Ascending aorta (tissue), 2 donors: ENCODE measurements around the gene TOP2A. TPM values are rescaled to one million over a fixed set of nuclear protein-coding genes. Genes with fewer than 3 reads are reported as not detected.
"Not testable (repeated sequence)": the region's sequence is repeated elsewhere in the genome, so short reads cannot be mapped to it uniquely, and the experiment has no call there.

Source experiments
- DNase-seq, 2 donors: peaks; one replicate each; pipeline ENCODE4 v3.0.0-alpha.2; 2019; ENCODE audit warnings: low spot score in 2 of 2
- H3K27ac ChIP-seq, 2 donors: fragments of 200-600 bp; sonication (generic); one replicate each; pipeline ENCODE4 v1.5.1; 2016 to 2017; ENCODE audit warnings: mild to moderate bottlenecking in 1 of 2
- H3K27me3 ChIP-seq: fragments of 200-600 bp; sonication (generic); one replicate; pipeline ENCODE4 v1.5.1; 2017
- H3K36me3 ChIP-seq, 2 donors: fragments of 200-600 bp; sonication (generic); one replicate each; pipeline ENCODE4 v1.5.1; 2016
- H3K4me1 ChIP-seq, 2 donors: fragments of 200-600 bp; sonication (generic); one replicate each; pipeline ENCODE4 v1.5.1; 2016 to 2017; ENCODE audit warnings: mild to moderate bottlenecking in 1 of 2
- H3K4me3 ChIP-seq, 2 donors: fragments of 200-600 bp; sonication (generic); one replicate each; pipeline ENCODE4 v1.5.1; 2016 to 2017; ENCODE audit warnings: mild to moderate bottlenecking in 1 of 2
- H3K9me3 ChIP-seq, 2 donors: fragments of 200-600 bp; sonication (generic); one replicate each; pipeline ENCODE4 v1.5.1; 2016
- intact Hi-C: fragments of 100-400 bp; cut with DNase I; formaldehyde crosslinking; loops from one replicate; pipeline ENCODE4 v1.15.1; 2023
- total RNA-seq: library from RNA; depleted of rRNA; stranded (reverse); fragments of >200 nt; gene quantifications from one replicate; pipeline ENCODE4 v1.1.0, GENCODE V29; 2016
- TF ChIP-seq, protein P1 (sequence below), 3 experiments: fragments of 200-600 bp in 2 of 3; fragments of 450-650 bp in 1 of 3; sonication (generic) in 2 of 3; IDR thresholded peaks; one replicate each; pipeline ENCODE4 v1.5.1; 2016 to 2019; ENCODE audit warnings: antibody characterized with exemption in 3 of 3, mild to moderate bottlenecking in 1 of 3, moderate library complexity in 1 of 3

The TOP2A gene
- total RNA-seq, 1 donor from 2014 or later = 0.11 TPM

DNA sequence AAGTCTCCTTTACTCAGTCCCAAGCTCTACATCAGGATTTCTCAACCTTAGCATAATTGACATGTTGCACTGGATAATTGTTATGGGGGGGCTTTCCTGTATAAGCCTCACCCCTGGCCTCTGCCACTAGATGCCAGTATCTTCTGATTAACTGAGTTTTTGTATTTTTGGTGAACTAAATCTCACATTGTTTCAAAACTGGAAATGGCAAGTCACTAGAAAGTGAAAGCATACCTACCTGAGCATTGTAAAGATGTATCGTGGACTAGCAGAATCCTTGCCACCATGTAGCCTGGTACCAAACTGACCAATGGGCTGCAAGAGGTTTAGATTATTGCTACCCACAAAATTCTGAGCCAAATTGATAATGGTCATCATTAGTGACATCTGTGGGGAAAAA, 15.0 kb downstream of the TOP2A start:
- no peaks in the 10 kb centered on the region for H3K9me3 ChIP-seq
- no peaks in the 10 kb centered on the region for H3K4me1 ChIP-seq
- H3K27ac ChIP-seq = no peak overlapping the region
- H3K27me3 ChIP-seq = no peaks in the 10 kb centered on the region
- H3K36me3 ChIP-seq = no peaks in the 10 kb centered on the region
- TF ChIP-seq, protein P1, sequence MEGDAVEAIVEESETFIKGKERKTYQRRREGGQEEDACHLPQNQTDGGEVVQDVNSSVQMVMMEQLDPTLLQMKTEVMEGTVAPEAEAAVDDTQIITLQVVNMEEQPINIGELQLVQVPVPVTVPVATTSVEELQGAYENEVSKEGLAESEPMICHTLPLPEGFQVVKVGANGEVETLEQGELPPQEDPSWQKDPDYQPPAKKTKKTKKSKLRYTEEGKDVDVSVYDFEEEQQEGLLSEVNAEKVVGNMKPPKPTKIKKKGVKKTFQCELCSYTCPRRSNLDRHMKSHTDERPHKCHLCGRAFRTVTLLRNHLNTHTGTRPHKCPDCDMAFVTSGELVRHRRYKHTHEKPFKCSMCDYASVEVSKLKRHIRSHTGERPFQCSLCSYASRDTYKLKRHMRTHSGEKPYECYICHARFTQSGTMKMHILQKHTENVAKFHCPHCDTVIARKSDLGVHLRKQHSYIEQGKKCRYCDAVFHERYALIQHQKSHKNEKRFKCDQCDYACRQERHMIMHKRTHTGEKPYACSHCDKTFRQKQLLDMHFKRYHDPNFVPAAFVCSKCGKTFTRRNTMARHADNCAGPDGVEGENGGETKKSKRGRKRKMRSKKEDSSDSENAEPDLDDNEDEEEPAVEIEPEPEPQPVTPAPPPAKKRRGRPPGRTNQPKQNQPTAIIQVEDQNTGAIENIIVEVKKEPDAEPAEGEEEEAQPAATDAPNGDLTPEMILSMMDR (IDR thresholded peaks at IDR 0.05) = no peak
- H3K4me3 ChIP-seq = no peak overlapping the region
- intact Hi-C loops = no loop called here
- DNase-seq = no peak

DNA sequence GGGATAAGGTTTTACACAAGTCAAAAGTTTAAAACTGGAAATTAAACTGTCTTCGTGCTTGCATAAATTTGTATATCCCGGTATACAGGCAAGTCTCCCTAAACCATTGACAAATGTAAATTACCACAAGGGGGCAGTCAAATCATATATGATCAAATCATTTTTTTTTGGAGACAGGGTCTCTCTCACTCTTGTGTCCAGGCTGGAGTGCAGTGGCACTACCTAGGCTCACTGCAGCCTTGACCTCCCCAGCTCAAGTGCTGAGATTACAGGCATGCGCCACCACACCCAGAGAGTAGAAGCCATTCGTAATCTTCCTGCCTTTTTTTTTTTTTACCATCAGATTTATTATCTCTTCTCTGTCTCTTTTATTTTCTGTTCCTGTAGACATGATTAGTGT, 18.5 kb downstream of the TOP2A start:
- Histone ChIP-seq H3K27me3 (no peaks in the 10 kb centered on the region), H3K36me3 (no peaks in the 10 kb centered on the region), H3K27ac (no peak overlapping the region), H3K4me1 (no peaks in the 10 kb centered on the region), H3K4me3 (no peak overlapping the region), H3K9me3 (no peaks in the 10 kb centered on the region)
- TF ChIP-seq, protein P1 (IDR thresholded peaks at IDR 0.05) = peak; percentile 41 to 55 (median 43)
- intact Hi-C loops = loop anchor here (1.0 to 5.0 kb wide), 3 partner anchors 38 to 134 kb away; no protein-coding TSS in a partner anchor
- no peak for DNase-seq

DNA sequence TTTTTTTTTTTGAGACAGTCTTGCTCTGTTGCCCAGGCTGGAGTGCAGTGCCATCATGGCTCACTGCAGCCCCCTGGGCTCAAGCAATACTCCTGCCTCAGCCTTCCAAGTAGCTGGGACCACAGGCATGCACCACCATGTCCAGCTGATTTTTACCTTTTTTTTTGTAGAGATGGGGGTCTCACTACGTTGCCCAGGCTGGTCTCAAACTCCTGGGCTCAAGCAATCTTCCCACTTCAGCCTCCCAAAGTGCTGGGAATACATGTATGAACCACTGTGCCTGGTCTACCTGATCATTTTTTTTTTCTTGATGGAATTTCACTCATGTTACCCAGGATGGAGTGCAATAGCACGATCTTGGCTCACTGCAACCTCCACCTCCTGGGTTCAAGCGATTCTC, 31.1 kb downstream of the TOP2A start:
- H3K27ac ChIP-seq, H3K36me3 ChIP-seq, H3K27me3 ChIP-seq, H3K4me3 ChIP-seq, H3K9me3 ChIP-seq, H3K4me1 ChIP-seq, intact Hi-C loops, DNase-seq: not testable (repeated sequence)

DNA sequence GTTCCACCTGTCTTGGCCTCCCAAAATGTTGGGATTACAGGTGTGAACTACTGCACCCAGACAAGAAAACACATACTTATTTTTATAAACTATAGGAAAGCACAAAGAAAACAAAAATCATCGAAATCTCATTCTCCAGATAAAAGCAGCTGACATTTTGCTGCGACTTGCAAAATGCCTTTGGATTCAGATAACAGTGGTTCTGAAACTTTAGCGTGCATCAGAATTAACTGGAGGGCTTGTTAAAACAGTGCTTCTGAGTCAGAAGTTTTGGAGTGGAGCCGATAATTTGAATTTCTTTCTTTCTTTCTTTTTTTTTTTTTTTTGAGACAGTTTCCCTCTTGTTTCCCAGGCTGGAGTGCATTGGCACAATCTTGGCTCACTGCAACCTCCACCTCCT, 35.4 kb downstream of the TOP2A start:
- Histone ChIP-seq H3K27me3 (no peaks in the 10 kb centered on the region), H3K4me1 (no peaks in the 10 kb centered on the region), H3K4me3 (no peak overlapping the region), H3K36me3 (no peaks in the 10 kb centered on the region), H3K9me3 (no peaks in the 10 kb centered on the region), H3K27ac (no peak overlapping the region)
- TF ChIP-seq, protein P1 (IDR thresholded peaks at IDR 0.05) = no peak
- no peak for DNase-seq
- intact Hi-C loops = no loop called here

DNA sequence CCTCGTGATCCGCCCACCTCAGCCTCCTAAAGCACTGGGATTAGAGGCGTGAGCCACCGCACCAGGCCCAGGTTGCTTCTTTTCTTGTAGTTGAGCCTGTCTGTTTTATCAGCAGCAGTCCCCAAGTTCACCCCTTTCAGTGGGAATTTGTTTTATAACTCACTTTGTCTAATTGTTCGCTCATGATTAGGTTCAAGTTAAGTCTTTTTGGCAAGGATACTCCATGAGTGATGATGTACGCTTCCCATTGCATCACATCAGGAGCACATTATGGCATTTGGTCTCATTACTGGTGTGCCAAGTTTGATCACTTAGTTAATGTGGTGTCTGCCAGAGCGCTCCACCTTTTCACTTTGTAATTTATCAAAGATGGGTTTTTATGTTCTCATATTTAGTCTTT, 38.7 kb downstream of the TOP2A start:
- H3K4me3 ChIP-seq = no peak overlapping the region
- H3K4me1 ChIP-seq = no peaks in the 10 kb centered on the region
- H3K9me3 ChIP-seq = no peaks in the 10 kb centered on the region
- no peak for DNase-seq
- no peaks in the 10 kb centered on the region for H3K36me3 ChIP-seq
- intact Hi-C loops = no loop called here
- TF ChIP-seq, protein P1 (IDR thresholded peaks at IDR 0.05) = no peak
- no peak overlapping the region for H3K27ac ChIP-seq
- no peaks in the 10 kb centered on the region for H3K27me3 ChIP-seq

DNA sequence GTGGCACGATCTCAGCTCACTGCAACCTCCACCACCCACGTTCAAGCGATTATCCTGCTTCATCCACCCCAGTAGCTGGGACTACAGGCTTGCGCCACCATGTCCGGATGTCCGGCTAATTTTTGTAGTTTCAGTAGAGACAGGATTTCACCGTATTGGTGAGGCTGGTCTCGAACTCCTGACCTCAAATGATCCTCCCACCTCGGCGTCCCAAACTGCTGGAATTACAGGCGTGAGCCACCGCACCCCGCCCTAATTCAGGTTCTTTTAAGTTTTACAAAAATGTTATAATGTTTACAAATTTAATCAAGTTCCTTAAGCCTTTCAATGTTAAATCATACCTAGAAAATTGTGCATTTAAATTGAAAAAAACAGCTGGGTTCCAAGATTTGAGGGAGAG, 39.9 kb downstream of the TOP2A start:
- no peaks in the 10 kb centered on the region for H3K4me1 ChIP-seq
- intact Hi-C loops = no loop called here
- no peaks in the 10 kb centered on the region for H3K36me3 ChIP-seq
- DNase-seq = no peak
- no peak overlapping the region for H3K27ac ChIP-seq
- TF ChIP-seq, protein P1 (IDR thresholded peaks at IDR 0.05) = no peak
- no peak overlapping the region for H3K4me3 ChIP-seq
- H3K9me3 ChIP-seq = no peaks in the 10 kb centered on the region
- no peaks in the 10 kb centered on the region for H3K27me3 ChIP-seq

DNA sequence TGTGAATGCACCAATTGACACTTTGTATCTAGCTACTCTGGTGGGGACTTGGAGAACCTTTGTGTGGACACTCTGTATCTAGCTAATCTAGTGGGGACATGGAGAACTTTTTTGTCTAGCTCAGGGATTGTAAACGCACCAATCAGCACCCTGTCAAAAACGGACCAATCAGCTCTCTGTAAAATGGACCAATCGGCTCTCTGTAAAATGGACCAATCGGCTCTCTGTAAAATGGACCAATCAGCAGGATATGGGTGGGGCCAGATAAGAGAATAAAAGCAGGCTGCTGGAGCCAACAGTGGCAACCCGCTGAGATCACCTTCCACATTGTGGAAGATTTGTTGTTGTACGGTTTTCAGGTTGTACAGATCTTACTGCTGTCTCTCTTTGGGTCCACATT, 41.2 kb downstream of the TOP2A start:
- H3K27me3 ChIP-seq, H3K4me1 ChIP-seq, H3K27ac ChIP-seq, DNase-seq, intact Hi-C loops, H3K4me3 ChIP-seq, H3K9me3 ChIP-seq, H3K36me3 ChIP-seq: not testable (repeated sequence)

DNA sequence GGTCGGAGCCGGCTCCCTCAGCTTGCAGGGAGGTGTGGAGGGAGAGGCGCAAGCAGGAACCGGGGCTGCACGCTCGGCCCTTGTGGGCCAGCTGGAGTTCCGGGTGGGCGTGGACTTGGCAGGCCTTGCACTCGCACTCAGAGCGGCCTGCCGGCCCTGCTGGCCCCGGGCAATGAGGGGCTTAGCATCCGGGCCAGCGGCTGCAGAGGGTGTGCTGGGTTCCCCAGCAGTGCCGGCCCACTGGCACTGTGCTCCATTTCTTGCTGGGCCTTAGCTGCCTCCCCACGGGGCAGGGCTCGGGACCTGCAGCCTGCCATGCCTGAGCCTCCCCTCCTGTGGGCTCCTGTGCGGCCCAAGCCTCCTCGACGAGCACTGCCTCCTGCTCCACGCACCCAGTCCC, 41.9 kb downstream of the TOP2A start:
- H3K27ac ChIP-seq, DNase-seq, H3K4me1 ChIP-seq, H3K4me3 ChIP-seq, H3K27me3 ChIP-seq, H3K9me3 ChIP-seq, H3K36me3 ChIP-seq, intact Hi-C loops: not testable (repeated sequence)
